IPS DF 19.7 (cell line): ENCODE measurements around the gene KRT76.

ENCODE experiments used
- DNase-seq: peaks from one replicate; pipeline ENCODE4 v3.0.0-alpha.2; 2013; ENCODE audit warnings: low read depth, low spot score

The KRT76 gene

DNA sequence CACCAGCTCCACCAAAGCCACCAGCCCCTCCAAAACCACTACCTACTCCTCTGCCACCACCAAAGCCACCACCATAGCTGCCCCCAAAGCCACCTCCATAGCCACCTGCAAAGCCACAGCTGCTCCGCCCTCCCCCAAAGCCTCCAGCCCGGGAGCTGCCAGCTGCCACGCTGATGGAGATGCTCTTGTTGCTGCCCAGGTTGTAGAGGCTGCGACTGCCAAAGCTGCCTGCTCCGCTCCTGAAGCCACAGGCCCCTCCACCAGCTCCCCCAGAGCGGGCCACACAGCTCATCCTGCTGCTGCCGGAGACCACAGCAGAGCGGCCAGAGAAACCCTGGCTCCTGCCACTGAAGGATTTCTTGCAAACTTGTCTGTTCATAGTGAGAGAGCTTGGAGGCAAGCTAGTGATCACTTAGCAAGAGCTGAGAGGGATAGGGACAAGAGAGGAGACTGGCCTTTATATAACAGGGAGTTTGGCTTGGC is at the start of gene KRT76:
Gene KRT76 (minus strand): TSS at position 433 of the 483 bp plus-strand sequence. CDS start 54 bp downstream, at position 379.
- DNase-seq: no peak

DNA sequence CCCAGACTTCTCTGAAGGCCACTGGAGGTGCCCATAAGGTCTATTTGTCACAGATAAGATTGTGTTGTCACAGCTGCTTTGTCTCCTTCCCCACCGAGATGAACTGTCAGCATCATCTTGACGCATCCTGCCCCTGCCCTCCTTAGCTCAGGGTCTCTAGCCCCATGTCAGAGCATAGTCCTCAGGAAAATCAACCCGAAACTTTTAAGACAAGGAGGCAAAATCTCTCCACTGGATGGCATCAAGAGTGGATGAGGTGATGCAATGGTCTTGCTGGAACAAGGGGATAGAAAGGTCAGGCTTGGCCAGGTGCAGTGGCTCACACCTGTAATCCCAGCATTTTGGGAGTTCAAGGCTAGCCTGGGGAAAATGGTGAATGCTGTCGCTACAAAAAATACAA is 48.8 kb upstream of the KRT76 start:
- no peak for DNase-seq

DNA sequence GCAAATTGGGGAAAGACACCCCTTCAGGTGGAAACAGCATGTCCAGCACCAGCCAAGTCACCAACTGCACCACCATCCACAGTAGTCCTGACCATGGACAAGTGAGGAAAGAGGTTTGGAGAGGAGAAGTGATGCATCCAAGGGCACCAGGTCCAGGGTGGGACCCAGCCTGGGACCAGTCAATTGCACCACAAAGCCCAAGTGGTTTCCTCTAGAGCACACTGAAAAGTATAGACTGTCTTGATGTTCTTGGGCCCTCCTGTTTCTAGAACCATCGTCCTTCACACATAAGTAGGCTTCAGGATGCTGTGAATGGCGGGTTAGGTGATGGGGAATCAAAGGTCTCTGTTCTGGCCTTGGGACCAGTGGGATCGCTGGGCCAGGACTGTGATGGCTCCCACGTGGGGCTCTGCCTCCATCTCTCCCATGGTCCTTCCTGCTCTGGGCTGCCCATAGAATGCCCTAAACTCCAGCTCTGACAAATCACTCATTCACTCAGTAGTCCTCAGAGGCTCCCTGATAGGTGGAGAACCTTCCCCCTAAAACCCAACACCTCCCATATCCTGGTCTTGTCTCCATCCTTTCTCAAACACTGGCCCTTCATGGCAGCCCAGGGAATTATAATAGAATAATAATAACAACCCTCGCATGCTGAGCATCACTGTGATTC is 47.7 kb upstream of the KRT76 start:
- DNase-seq: no peak

DNA sequence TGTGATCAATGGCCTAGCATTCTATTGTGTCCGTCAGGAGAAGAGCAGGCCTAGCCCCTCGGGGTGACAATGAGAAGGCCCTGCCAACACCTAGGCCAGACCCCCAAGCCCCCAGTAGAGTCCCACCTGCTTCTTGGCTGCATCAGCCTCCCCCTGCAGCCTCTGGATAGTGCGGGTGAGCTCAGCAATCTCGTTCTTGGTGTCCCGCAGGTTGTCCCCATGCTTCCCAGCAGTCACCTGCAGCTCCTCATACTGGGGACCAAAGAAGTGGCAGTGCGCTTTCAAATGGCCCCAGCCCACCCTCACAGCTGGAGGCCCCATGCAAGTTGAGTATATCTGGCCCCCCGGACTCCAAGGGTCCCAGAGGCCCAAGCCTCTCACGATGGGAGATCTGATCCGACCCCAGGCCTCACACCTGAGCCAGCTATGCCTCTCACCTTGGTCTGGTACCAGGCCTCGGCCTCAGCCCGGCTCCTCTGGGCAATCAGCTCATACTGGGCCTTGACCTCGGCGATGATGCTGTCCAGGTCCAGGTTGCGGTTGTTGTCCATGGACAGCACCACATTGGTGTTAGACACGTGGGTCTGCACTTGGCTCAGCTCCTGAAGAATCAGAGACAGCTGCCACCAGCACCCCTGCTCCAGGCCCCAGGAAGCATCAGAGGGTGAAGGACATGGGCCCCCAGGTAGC is 46.8 kb upstream of the KRT76 start:
- DNase-seq: no peak

DNA sequence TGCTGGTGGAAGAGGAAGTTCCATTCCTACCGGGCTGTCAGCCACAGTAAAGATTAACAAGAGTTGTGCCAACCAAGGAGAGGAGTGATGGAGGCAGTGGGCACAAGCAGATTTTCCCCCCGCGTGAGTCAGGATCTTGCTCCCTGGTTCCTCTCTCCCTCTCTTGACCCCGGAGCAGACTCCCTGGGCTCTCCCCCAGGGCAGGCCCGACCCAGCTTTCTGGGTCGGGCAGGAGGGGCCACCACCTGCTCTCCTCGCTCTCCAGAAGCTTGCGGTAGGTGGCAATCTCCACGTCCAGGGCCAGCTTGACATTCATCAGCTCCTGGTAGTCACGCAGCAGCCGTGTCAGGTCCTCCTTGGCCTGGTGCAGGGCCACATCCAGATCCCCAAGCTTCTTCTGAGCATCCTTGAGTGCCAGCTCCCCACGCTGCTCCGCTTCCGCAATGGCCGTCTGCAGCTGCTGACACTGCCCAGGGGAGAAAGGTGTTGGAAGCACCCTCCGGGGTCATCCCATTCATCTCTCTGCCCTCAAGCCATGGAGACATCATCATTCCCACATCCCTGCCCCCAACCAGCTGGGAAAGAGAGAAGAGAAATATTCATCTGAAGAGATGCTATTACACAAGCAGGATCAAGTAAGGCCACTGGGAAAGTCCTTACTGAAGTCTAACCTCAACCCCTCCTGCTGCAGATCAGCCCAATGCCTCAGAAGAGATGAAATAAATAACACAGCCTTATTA is 45.8 kb upstream of the KRT76 start:
- no peak for DNase-seq

DNA sequence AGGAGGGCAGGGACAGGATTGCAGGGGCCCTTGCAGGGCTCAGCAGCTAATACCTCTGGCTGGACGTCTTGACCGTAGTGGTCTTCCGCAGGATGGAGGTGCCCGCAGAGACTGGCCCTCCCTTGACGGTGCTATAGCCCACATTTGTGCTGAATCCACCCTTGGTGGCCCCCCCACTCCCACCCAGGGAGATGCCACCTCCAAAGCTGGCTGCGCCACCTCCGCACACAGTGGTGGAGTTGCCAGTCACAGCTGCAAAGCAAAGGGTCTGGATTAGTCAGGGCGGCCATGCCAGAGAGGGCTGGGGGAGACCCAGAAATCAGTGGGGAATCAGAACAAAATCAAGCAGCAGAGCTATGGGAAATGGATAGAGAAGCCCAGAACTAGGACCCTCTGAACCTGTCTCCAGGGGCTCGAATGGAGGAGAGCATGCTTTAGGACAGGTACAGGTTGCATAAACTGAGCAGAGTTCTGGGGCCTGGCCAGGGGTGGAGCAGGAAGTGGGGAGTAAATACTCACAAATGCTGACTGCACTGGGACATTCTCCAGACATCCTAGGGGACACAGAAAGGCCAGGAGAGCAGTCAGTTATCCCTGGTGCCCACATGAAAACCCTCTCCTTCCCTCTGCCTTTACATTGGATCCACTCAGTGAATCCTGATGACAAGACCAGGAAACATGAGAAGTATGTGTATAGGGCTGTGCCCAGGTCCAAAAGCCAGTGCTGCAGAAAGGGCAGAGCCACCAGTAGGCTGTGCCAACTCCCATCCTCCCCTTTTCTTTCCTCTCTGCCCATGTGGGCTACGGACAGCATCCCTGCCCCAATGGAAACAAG is 44.9 kb upstream of the KRT76 start:
- no peak for DNase-seq

DNA sequence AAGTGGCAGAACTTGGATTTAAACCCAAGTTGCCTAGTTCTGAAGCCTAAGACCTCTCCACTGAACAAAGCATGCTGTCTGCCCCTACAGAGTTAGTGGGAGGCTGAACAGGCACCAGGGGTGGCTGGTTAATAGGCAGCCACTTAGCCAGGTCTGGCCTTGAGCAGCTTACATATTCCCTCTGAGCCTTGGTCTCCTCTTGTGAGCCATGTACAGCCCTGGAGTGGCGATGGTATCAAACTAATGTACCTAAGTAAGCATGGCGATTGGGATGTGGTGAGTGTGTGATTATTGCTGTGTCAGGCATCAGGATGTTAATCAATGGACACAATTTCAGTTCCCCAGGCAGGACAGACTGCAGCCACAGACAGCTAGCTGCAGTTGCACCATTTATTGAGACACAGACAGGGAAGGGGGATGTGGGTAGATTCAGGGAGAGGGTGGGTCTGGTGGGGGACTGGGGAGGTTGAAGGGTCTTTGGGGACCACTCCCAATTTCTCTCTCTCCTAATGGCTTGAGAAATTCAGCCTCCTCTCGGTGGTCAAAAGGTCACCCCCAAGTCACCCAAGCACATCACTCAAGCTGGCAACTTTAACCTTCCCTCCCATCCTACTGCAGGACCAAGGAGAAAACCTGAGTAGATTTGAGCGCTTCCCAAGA is 44.1 kb upstream of the KRT76 start:
- no peak for DNase-seq

DNA sequence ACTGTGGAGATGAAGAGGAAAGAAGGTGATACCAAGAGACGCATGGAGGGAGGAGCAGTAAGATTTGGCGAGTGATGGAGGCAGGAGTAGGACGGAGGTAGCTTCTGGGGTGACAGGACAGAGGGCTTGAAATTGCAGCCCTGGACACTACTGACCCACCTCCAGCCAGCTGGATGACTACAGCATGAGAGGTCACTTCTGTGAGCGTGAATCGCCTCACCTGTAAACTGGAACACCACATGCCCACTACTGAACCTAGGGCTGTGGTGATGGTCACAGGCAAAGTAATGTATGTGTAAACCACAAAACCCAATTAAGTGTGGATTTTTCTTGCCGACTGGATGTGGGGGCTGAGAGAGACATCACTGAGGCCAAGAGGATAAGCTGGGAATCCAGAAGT is 43.4 kb upstream of the KRT76 start:
- DNase-seq: no peak

DNA sequence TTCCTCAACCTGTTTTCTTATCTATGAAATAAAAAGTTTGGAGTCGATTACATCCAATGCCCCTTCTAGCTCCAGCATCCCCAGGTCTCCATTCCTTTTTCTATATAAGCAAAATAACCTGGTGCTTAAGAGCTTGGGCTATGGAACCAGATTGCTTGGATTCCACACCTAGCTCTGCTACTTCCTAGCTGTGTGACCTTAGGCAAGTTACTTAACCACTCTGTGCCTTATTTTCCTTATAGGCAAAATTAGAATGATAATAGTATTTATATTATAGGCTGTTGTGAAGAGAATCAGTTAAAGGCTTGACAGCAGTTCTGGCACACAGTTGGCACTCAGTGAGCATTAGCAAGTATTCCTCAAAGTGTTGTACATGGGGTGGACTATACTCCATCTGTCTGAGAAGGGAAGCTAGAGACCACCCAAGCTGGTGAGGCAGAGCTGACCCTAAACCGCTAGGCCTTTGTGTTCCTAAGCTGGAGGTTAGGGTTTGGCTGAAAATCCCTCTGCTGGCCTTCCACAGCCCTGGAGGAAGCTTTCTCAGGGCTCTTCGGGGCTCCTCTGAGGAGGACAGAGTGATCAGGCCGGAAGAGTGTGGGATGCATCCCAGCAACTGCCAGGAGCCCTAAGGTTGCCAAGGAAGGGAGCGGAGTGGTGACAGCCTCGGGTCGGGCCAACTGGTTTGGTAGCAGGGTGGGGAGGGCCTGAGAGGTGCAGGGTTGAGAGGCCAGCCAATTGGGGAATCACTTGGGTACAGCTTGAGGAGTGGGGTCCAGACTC is 42.8 kb upstream of the KRT76 start:
- DNase-seq: no peak

DNA sequence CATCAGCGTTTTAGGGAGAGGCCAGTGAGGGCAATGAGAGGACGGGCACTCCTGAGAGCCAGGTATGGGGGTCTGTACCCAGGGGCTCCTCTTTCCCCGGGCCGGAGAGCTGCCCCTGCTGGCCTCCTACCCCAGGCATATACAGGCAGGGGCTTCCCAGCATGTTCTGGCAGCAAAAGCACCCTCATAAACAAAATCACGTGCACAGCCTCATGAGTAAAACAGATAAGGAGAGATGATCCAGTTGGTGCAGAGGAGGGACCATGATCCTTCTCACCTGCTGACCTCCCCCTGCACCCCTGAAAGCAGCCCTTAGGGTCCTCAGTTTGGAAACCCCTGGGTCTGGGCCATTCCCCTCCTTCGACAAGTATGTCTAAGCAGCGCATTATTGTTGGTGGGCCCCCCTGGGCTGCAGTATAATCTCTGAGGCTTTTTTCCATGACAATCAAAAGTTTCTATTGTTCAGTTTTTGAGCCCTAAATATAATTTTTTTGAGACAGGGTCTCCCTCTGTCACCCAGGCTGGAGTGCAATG is 41.8 kb upstream of the KRT76 start:
- DNase-seq: no peak

DNA sequence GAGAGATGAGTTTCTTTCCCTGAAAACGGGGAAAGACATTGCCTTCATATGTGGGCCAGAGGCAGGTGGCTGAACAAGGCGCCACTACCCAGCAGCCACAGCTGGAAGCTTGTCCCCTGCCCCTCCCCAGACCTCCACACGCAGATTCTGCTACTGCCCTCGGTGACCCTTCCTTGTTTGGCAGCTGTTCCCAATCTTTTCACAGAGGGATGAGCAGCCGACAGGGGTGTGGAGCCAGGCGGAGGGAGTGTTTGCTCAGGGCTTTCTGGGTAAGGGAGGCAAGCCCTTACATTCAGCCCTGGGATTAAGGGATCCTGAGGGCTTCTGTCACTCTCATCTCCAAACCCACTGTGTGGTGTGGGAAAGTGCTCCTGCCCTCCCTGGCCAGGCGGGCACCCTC is 41.2 kb upstream of the KRT76 start:
- no peak for DNase-seq

DNA sequence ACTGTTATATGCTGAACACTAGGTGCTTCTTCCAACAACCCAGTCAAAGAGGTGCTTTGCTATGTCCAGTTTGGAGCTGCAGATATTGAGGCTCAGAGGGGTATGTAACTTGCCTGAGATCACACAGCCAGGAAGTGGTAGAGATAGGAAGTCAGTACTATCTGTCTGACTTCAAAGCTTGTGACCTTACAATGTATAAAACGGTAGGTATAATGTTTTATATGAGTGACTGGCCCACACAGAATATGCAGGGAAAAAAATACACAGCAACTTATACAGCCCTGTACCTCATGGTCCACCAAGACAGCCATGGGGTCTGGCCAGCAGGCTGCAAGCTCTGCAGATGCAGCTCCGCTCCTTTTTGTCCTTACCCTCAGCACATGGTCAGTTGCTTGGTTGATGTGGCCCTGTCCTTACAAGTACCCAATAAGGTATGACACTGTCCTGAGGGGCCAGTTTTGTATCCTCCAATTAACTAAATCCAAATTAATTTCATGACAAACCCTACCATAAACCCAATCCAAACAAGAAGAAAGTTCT is 40.6 kb upstream of the KRT76 start:
- DNase-seq: no peak

DNA sequence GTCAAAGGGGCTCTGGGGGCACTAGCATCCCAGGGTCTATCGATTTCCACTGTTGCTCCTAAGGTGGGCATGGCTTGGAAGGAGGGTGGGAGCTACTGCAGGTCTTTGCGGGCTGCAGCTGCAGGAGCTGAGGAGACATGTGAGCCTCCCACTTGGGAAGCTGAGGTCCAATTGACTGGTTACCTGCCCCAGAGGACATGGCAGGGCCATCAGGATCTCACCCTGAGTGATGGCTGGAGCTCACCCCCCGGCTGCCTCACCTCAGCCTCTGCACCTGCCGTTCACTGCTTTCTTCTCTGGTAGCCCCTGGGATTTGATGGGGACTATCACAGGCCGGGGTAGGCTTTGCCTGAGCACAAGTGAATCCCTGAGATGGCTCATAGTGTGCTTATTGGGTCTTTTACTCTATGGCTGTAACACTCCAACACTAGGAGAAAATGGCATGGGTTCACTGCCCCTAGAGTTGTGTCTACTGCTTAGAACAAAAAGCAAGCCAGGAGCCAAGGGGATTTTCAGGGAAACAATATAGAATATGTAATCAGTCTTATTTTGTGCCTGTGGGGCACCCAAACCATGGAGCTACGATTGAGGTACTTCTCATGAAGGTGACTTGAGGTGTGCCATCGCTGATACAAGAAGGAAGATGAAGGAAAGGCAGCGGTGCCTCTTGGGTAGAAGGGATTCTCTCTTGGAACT is 40.0 kb upstream of the KRT76 start:
- no peak for DNase-seq

DNA sequence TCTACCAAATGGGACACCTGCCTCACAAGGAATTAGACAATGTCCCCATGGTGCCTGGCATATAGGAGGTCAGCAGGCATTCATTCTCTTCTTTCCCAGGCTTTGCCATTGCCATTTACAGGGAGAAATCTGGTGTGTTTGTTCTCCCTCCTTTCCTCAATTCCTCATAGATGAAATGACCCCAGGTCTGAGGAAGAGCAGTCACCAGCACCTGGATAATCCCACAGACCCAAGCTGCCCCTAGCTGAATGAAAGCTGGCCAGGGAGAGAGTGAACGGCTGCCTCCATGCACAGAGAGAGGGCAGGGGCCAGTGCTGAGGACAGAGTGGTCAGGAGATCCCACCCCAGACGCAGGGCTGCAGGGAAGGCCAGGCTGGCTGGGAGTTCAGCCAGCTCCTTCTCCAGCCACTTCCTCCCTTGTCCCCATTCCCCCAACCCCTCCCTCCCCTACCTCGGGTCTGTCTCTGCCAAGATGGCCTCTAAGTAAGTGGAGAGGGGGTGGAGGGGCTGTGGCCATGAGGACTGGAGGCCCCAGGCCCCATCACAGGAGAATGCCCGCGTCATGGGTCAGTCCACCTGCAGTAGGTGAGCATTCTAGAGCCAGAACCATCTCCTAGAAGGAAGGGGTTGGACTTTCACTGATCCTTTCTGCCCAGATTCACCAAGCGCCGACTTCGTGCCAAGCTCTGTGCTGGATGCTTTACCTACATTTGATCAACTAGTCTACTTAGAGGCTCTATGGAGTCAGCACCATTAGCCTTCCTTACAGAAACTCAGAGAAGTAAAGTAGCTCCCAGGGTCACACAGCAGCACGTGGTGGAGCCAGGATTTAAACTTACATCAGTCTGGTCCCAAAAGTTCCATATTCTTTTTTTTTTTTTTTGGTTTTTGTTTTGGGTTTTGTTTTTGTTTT is 38.8 kb upstream of the KRT76 start:
- DNase-seq: no peak

DNA sequence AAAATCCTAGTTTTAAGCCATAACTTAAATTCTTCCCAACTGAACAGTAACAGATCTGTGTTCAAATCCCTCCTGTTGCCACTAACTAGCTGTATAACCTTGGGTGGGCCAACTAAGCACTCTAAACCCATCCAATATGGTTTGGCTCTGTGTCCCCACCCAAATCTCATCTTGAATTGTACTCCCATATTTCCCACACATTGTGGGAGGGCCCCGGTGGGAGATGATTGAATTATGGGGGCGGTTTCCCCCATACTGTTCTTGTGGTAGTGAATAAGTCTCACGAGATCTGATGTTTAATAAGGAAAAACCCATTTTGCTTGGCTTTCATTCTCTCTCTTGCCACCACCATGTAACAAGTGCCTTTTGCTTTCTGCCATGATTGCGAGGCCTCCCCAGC is 38.0 kb upstream of the KRT76 start:
- DNase-seq: no peak

DNA sequence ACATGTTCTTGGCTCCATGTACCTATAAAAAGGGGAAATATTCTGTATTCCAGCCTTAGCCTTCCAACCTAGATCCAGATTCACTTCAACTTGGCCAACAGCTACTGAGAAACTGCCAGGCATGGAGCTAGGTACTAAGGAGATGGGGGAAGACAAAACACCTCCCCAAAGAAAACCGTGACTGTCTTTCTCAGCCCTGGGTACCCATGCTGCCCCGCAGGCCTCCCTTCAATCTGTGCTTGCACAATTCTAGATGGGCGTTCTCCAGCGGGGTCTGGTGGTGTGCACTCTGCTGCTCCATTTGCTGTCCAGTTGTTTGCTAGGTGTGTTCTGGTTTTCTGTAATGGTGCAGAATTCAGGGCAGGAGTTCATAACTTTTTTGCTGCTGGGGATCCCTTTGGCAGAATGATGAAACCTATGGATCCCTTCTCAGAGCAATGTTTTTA is 37.6 kb upstream of the KRT76 start:
- DNase-seq: no peak

DNA sequence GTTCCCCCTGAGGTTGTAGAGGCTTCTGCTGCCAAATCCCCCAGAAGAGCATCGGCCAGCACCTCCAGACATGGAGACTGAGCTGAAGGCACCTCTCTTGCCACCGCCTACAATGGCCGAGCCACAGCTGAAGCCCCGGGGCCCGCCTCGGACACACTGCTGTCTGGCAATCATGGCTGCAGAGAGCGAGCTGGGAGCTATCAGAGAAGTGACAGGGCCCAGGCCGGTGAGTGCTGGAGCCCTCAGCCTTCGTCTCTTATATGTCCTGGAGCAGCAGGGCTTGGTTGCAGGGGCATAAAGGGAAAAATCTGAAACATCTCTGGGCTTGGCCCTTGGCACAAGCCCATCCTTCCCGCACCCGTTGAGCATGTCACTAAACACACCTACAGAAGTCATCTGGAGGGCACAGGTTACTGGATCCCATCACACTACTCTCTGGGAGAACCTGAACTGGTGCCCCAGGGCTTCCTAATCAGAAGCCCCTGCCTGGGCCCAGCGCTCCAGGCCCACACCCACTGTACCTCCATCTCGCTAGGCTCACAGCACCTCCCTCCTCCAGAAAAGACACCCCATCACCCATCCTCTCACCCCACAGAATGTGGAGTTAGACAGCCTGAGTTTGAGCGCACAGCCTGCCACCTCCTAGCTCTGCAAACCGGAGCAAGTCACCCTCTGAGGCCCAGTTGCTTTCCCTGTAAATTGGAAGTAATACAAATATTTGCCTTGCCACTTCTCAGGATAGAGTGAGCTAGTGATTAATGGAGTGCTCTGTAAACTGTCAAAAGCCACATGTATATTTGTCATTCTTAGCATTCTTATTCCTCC is 37.0 kb upstream of the KRT76 start, which contains the start of gene KRT4:
Gene KRT4 (minus strand): TSS at position 232 of the 825 bp plus-strand sequence. CDS start 58 bp downstream, at position 174.
- DNase-seq: no peak
